Measurements from ENCODE around the gene DOK5. TPM values are rescaled to one million over a fixed set of nuclear protein-coding genes. Genes with fewer than 3 reads are reported as not detected.

The DOK5 gene
- total RNA-seq, 1 donor from 2014 or later, result not detected

DNA sequence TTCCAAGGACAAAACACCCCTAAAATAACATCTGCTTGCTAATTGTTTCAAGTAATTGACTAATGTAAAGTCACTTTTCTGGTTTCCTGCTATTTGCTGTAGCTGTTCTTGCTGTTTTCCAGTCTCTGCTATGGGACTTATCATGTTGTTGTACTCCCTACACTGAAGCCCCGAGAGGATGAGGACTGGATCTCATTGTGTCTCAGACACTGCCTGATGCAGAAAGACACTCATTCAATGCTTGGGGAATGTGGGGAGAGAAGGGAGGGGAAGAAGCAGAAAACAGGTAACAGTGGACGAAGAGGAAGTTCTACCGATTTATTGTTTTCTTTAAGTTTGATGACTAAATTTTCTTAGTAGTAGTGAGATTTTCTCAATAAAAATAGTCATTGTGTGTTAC is 79.8 kb downstream of the DOK5 start:
- DNase-seq (ENCODE audit: low spot score) (no peak), ATAC-seq (no peak)

DNA sequence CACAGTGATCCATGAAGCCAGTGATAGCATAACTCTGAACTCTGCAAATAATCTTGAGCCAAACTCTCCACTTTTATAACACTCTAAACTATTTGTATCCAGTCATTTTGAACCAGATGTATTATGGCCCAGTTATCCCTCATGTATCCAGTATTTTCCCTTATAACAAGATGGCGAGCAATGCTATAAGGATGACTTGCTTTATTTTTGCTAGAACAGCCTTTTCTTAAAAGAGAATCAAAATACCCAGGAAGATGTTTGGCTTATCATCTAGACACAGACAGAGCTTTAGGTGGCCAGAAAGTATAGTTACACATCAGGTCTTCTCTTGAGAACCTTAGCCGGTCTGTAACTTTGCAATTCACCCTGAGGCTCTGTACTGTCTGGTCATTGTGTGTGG is 81.0 kb downstream of the DOK5 start:
- ATAC-seq (no peak), DNase-seq (ENCODE audit: low spot score) (no peak)

DNA sequence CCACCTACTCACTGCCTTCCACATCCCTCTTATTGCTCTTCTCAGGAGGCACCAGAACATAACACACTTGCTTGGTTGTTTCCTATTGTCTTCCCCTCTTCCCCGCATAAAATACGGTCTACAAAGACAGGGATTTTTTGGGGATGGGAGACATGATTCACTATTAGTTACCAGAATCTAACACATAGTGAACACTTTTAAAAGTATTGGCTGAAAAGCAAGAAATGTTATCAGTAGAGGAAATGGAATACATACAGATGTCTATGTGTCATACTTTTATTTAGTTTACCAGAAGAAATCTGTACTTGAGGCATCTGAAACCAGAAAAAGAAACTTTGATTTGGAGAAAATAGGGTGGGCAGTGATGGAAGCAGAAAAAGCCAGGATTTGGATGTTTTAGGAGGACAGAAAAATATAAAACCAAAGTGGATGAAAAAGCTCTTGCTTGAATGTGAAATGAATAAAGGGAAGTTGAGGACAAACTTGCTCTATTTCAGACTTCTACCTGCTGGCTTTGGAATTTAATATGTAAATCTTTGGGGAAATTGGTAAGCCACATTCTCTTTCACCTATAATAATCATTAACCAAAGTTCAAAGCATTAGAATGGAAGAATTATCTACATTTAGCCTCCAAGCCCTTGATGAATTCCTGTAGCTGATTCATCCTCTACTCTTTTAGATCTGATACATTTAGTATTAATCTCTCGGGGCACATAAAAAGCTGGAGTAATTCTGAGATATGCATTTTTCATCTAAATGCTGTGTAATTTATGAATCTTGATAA is 82.6 kb downstream of the DOK5 start:
- DNase-seq (ENCODE audit: low spot score), result no peak
- no peak for ATAC-seq

DNA sequence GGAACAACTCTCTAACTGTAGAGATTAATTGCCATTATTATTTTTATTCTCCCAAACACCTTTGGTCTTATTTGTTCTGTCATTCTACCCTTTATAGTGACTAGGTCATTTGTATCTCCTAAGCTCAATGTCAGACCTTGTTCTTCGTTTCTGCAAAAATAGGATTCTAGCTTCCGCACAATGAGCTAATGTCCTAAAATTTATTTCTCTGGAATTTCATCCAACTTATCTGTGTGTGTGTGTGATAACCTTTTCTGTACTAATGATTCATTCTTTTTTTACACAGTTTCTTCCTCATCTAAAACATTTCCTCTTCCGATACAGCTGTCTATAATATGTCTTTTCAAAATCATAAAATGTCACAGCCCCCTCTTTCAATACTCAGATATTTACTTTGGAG is 84.5 kb downstream of the DOK5 start:
- ATAC-seq (no peak), DNase-seq (ENCODE audit: low spot score) (no peak)

DNA sequence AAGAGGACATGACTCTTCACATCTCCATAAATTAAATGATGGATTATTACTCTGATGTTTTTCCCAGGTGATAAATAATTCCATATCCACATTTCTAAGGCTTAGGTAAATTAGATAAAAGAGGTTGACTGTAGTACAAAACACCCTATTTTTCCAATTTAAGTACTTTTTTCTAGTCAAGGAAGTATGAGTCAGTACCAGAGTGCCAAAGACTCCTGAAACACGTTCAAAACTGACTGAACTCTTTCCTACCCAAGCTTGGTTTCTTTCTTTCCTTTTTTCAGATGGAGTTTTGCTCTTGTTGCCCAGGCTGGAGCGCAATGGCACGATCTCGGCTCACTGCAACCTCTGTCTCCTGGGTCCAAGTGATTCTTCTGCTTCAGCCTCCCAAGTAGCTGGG is 85.0 kb downstream of the DOK5 start:
- no peak for DNase-seq (ENCODE audit: low spot score)
- ATAC-seq, result no peak

DNA sequence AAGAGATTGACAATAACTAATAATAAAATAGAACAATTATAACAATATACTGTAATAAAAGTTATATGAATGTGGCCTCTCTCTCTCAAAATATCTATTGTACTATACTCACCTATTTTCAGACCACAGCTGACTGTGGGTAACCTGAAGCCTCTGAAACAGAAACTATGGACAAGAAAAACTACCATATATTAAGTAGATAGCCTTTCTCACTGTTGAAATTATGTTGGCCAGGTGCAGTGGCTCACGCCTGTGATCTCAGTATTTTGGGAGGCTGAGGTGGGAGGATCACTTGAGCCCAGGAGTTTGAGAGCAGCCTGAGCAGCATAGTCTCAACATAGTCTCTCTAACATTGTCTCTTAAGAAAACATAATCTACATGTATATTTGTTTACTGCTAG is 89.9 kb downstream of the DOK5 start:
- no peak for DNase-seq (ENCODE audit: low spot score)
- ATAC-seq, result no peak

DNA sequence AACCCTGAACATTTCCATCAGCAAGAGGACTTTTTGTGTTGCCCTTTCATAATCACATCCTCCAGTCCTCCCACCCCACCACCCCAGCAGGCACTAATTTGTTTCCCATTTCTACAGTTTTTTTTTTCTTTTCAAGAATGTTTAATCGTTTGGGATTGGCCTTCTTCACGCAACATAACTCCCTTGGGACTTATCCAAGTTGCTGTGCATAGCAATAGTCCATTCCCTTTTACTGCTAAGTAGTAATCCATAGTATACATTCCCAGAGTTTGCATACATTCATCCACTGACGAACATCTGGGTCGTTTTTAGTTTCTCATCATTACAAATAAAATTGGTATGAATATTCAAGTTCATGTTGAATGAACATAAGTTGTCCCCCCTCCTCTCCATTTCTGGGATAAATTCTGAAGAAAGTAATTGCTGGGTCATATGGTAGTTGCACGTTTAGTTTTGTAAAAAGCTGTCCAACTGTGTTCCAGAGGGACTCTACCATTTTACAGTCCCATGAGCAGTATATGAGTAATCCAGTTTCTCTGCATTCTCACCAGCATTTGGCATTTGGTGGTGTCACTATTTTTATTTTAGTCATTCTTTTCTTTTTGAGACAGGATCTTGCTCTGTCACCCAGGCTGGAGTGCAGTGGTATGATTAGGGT is 90.8 kb downstream of the DOK5 start:
- ATAC-seq (no peak), DNase-seq (ENCODE audit: low spot score) (no peak)

DNA sequence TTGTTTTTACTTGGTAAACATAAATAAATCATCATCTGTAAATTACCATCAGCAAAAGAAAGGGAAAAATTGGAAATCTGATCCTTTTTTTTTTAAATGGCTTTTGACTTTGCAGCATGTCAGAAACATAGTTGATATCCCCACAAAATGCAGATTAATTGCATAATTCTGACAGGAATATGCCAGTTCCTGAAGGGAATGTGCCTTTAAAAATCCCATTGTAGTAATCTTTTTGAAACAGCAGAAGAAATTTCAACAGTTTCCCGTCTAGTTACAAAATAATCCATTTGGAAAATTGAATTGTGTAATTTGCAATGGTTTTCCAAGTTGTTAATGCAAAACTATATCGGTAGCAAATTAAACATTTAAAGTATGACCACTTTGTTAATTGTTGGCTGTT is 95.2 kb downstream of the DOK5 start:
- no peak for DNase-seq (ENCODE audit: low spot score)
- no peak for ATAC-seq

DNA sequence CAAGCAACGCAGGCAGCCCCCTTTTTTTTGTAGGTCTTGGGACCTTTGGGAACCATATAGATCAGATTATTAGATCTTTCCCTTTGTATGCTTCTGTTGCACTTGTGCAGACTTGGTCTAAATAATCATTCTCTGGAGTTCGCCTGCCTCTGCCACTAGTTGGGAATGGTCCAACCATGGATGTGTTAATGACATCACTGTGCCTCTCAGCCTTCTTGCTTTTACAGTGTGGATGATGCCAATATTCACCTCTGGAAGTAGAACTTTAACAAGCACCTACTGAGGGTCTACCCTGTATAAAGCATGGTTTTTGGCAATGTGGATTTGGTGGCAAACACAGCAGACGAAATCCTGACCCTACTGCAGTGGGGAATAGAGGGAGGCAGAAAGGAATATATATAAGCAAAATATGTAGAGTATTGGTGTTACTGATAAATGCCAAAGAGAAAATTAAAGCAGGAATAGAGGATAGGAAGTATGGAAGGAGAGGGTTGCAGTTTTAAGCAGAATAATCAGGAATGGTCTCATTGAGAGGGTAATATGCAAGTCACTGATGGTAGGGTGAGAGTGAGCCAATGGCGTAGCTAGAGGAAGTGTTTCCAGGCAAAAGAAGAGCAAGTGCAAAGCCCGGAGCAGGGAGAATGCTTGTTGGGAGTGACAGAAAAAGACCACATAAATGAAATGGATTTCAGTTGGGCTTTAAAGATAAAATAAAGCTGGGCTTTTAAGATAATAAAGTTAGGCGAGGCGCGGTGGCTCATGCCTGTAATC is 97.5 kb downstream of the DOK5 start:
- ATAC-seq (no peak), DNase-seq (ENCODE audit: low spot score) (no peak)

DNA sequence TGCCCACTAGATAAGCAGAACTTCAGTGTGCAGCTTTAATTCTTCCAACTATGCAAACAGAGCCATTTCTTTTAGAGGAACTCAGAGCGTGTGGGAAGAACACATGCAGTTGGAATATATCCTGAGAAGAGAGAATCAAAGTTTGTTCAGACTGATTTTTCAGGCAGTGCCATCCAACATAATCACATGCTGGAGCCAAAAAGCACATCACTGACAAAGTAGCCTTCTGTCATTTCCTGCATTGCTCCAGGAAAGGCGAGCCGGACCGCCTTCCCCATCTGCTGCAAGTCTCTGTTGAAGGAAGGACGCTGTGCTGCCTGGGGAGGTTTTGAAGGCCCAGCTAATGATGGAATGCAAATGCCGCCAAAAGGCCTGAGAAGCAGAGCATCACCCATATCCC is 98.4 kb downstream of the DOK5 start:
- ATAC-seq (no peak), DNase-seq (ENCODE audit: low spot score) (no peak)

DNA sequence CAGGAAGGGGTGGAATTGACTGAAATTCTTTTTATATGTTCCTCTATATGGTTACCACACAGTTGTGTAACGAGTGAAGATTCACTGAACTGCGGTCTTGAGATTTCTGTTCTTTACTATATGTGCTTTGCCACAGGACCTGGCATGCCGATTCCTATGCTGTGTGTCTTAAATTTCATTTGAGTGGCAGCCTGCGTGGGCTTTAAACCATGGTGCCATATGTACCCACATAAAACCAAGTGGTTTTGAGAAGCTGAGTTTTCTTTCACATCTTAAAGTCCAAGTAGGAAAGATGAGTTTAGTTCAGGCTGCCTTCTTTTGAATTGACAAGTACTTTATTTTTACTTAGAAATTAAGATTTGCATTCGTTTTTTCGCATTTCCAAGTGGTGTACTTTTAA is 101.1 kb downstream of the DOK5 start:
- DNase-seq (ENCODE audit: low spot score), result no peak
- no peak for ATAC-seq

DNA sequence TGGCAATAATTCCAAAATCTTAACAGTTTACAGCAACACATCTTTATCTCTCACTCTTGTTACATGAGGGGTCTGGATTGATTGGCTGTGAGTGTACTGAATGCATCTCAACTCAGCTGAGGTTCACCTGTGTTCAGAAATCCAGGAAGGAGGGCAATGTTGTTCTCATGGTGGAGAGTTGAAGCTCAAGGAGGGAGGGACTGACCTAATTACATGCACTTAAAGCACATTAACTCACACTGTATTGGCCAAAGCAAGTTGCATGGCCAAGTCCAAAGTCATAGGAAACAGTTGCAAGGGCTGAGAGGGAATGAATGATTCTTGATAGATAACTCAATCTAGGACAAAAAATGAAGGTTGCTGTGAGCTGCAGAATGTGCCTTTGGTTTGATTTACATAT is 102.2 kb downstream of the DOK5 start:
- ATAC-seq, result no peak
- DNase-seq (ENCODE audit: low spot score), result no peak

DNA sequence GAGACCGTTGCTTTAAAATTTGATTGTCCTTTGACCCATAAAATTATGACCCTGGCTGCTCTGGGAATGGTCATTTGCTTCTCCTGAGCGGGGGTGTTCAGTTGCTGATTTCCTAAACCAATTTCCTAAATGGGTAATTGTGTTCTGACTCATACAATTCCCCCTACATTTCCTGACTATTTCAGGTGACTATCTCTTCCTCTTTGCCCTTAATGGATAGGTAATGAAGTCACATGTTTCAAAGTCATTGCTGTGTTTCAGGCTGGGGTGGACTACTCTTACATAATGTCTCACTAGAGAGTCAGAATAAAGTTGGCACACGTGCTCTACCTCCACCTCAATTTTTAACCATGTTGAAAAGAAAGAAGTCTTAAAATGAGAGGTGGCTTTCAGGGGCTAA is 109.8 kb downstream of the DOK5 start:
- no peak for ATAC-seq
- DNase-seq (ENCODE audit: low spot score), result no peak

DNA sequence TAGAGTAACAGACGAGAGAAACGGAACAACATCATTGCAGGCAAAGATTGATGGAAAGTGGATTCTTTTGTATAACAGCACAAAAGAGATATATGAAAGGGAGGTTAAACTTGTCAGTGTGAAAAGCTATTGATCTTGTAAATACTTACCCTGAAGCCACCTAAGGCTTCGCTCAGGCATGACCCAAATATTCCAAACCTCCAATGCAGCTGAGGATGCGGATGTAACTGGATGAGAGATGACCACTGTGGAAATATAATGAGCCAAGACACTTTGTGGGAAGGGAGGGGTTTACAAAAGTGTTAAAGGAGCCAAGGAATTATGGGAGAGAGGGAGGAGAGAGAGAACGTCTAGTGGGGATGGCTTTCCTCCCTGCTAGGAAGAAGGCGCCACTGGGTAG is 112.0 kb downstream of the DOK5 start:
- no peak for ATAC-seq
- DNase-seq (ENCODE audit: low spot score), result no peak

DNA sequence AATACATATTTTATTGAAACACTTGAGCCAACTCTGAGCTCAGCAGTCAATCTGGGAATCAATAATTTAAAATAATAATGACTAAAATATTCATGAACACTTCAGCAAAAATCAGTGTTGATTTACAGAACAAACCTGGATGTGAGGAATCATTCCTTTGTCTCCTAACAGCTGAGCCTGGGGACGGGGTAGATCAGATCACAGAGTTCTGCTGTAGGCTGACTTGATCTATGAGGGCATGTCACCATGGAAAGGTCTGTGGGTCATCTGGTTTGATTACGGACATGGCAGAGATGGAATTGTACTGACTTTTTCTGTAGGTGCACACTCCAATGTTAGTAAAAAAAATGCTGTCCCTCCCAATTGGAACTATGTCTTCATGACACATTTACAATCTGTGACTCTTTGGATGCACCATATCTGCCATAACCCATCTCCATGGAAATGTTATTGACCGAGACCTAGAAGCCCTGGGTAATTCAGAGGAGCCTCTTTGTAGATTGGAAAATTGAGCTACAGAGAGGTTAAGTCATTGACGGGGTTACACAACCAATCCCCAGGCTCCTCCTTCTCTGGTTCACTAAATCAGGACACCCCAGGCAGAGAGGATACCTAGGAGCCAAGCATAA is 114.1 kb downstream of the DOK5 start:
- ATAC-seq, result no peak

DNA sequence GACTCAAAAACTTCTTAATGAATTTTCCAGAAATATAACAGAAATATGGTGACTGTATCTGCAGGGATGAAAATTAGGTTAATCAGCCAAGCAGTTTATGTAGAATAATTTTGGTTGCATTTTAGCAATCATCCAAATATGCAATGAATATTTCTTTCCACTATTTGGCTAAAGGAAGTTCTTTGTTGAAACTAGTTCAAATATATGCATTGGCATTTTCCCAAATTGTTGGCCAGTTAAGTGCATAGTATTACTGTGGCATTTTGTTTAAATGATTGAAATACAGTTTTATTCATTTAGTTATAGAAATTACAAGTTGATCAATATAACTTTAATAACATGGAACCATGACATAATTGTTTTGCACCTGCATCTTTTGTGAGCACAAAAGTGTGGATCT is 115.5 kb downstream of the DOK5 start:
- DNase-seq (ENCODE audit: low spot score) (no peak), ATAC-seq (no peak)

More for the DNA sequence above, 114.1 kb downstream of the DOK5 start:
- no peak for DNase-seq (ENCODE audit: low spot score)

DNA sequence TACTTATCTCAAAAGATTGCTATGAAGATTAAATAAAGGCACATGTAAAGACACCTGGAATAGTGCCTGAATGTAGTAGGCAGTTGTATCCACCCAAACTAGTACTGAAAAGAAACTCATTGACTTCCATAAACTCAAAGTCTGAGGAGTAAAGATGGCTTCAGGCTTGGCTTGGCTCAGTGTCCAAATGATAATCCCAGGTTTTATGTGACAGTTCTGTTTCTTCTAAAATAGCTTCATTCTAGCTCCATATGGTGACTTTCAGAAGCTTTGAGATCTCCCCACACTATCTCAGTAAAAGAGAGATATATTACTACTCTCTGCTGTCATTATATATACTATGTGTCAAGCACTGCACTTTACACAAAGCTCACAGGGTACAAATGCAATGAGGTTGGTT is 121.3 kb downstream of the DOK5 start:
- no peak for ATAC-seq
- no peak for DNase-seq (ENCODE audit: low spot score)

DNA sequence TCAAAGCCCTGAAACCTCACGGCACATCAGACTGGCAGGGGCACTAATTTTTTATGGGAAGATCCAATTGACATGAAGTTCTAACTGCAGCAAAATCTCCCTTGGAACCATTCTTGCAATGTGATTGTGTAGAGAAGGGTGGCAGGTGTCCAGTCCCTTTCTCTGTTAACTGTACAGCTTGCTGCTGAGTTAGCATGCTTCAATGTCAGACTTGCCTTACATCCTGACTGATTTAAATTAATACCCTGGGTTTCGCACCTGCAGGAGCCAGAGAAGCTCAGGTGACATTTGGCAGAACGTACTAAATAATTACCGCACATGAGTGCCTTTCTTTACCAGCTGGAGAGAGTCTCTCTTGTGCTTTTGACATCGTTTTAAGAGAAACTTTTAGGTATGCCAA is 123.0 kb downstream of the DOK5 start:
- ATAC-seq (no peak), DNase-seq (ENCODE audit: low spot score) (no peak)

DNA sequence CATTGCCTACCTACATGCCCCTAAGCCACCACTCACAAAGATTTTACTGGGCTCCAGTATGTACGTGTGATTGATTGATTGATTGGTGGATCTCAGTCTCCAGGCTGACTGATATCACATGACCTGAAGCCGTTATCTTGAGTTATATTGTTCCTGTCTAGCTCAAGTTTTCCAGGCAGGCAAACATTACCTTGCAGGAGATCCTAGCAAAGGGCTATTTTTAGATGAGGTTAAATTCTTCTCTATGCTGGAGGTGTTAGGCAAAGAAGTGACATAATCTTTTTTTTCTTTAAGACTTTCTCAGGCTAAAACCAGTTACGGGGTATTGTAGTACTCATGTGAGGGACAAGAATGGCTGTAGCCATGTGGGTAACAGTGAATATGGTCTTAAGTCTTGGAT is 125.2 kb downstream of the DOK5 start:
- no peak for DNase-seq (ENCODE audit: low spot score)

DNA sequence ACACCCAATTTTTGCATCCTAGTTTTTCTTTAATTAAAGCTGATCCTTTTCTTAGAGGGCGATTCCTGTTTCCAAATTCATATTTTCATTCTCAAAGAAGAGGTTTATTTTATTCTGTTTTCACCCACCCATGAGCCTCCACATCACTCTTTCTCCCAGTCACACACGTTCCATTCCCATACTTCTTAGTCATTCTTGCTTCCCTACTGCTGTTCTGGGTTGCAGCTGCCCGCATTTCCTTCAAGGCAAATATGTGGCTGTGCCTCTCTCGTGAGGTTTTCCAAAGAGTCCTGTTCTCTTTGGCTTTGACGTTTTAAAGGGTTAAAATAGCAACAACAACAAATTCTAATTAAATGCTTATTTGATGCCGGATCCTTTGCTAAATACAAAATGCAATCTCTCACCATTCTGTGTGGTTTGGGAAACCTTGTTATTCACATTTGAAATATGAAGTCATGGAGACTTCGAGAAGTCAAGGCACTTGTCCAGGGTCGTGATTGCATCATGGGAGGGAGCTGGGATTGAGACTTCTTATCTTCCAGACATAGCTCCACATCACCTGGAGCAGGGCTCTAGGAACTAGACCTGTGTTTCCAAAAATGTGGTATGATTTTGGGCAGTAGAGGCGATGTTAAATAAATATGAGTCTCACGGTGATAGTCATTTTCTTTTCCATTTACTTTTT is 126.6 kb downstream of the DOK5 start:
- ATAC-seq, result no peak
- DNase-seq (ENCODE audit: low spot score), result no peak

More for the DNA sequence above, 125.2 kb downstream of the DOK5 start:
- no peak for ATAC-seq

DNA sequence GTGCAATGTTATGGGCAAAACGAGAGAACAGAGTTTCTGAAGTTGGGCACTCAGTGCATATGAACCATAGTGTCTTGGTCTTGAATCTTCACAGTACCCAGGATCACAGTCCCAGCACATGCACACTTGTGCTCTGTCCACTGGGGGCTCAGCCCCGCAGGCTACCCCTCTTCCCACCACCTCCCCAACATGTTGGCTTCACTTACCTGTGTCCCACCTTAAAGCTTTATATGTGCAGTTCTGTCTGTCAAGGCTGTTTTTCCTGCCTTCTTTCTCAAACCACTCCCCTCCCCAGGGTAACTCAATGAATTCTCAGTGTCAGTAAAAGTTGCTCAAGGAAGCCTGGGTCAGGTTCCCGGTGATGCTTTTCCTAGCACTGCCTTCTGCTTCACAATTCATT is 129.9 kb downstream of the DOK5 start:
- ATAC-seq, result no peak
- DNase-seq (ENCODE audit: low spot score), result no peak

Measured in left lobe of liver (tissue), 2 donors.